Astrocyte of the cerebellum (primary cell): ENCODE data around the gene STRN4.
A peak's percentile ranks its signal among the peaks of the same experiment; 100 is the strongest.

Experiments
- DNase-seq: peaks from one replicate; pipeline ENCODE4 v3.0.0-alpha.2; 2011; ENCODE audit warnings: low read depth
- H3K4me3 ChIP-seq: 2 replicates; pipeline ENCODE4 v1.5.1; 2011; ENCODE audit warnings: mild to moderate bottlenecking, low read depth, low read length, moderate library complexity
- CTCF ChIP-seq: IDR thresholded peaks from 2 replicates; pipeline ENCODE4 v1.5.1; 2012; ENCODE audit warnings: low read length, low read depth, moderate library complexity, mild to moderate bottlenecking; ENCODE audit errors: missing control alignments
- in situ Hi-C: cut with HindIII; loops from 2 replicates; pipeline ENCODE4 v1.10.0; 2017; ENCODE audit warnings: low sequenced_read_pairs

The STRN4 gene

DNA sequence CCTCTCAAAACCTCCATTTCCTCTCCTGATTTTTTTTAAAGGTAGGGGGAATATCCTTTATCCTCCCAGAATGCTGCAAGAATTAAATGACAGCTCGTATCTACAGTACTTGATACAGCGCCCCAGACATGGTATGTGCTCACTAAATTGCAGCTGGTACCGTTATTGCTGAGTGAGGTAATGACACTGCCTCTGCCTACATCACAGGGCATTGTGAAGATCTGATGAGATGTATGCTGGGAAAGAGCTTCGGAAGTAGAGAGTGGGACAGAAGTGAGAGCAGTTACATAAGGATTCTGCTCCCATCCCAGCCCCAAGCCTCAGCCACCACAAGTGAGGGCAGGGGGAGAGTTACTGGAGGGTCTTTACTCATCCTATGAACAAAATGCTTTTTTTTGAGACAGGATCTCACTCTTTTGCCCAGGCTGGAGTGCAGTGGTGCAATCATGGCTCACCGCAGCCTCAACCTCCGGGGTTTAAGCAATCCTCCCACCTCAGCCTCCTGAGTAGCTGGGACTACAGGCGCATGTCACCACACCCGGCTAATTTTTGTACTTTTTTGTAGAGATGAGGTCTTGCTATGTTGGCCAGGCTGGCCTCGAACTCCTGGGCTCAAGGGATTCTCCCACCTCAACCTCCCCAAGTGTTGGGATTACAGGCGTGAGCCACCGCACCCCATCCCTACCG lies 2.1 kb downstream of the STRN4 start:
- in situ Hi-C loops: loop anchor here (10.0 kb wide), 1 partner anchor 81 kb away; no protein-coding TSS in a partner anchor
- TF ChIP-seq CTCF: no peak
- H3K4me3 ChIP-seq: peak overlapping the region; percentile 76
- DNase-seq: no peak

GRCh38 chr19:46742926-46743480 lies 3.2 kb downstream of the STRN4 start:
- in situ Hi-C loops: loop anchor here (10.0 kb wide), 1 partner anchor 82 kb away; no protein-coding TSS in a partner anchor
- TF ChIP-seq CTCF: no peak
- no peak for DNase-seq
- H3K4me3 ChIP-seq: no peak overlapping the region

DNA sequence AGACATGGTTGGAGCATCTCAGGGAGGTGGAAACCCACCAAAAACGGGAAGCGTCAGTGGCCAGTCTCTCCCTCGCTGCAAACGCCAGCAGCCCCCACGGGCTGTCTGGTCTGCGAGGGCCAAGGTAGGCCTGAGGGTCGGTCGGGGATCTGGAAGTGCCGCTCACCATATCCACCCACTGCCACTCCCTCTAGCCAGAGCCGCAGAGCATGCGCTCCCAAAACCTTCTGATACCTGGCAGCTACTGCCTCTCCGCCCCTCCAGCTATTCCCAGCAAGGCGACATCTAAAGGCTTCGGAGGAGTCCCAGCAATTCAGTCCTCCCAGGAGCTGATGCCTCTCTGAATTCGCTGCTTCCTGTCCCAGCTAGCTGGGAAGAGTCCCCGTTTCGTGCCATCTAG lies 4.8 kb downstream of the STRN4 start:
- DNase-seq: no peak
- in situ Hi-C loops: loop anchor here (10.0 kb wide), 1 partner anchor 83 kb away; no protein-coding TSS in a partner anchor
- H3K4me3 ChIP-seq: no peak overlapping the region
- TF ChIP-seq CTCF: no peak

DNA sequence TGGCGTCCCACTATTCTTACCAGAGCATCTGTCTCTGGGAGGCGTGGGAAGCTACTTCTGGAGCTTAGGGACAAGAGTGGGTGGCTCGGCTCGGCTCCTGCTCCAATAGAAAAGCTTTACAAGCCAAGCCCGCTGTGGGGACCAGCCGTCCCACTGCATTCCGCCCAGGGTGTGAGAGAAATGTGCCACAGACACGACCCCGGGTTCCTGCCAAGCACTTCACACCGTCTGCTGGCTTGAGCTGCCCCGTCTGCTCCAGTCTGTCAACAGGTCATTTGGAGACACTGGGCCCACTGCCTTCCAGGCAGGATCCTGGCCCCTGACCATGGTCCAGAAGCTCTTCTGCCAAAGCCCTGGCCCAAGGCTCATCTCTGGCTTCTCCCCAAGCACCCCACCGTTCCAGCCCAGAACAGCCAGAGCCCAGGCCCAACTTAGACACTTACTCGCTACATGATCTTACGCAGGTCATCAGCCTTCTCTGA lies 6.9 kb downstream of the STRN4 start:
- no peak overlapping the region for H3K4me3 ChIP-seq
- in situ Hi-C loops: no loop called here

DNA sequence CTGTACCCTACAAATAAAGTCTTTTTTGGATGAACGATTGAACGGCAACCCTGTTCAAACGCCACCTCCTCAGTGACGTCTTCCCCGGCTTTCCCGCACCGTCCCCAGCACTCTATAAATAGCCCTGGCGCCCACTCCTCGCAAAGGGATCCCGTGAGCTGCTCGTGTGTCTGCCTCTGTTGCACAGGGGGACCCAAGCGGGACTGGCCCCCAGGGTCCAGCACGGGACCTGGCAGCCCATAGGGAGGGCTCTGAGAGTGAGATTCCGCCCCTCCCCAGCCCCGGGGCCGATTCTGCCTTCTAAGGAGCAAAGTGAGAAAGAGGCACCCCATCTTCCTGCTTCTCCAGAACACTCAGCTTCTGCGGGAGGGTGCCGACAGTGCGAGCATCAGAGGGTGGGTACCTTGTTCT lies 8.5 kb downstream of the STRN4 start:
- in situ Hi-C loops: no loop called here
- TF ChIP-seq CTCF: no peak
- no peak overlapping the region for H3K4me3 ChIP-seq
- DNase-seq: no peak

More for the DNA sequence above, 6.9 kb downstream of the STRN4 start:
- no peak for TF ChIP-seq CTCF
- no peak for DNase-seq

GRCh38 chr19:46737298-46737654 lies 9.0 kb downstream of the STRN4 start:
- no peak for TF ChIP-seq CTCF
- in situ Hi-C loops: no loop called here
- no peak overlapping the region for H3K4me3 ChIP-seq
- no peak for DNase-seq
